Esophagus muscularis mucosa (tissue), 4 donors: Measurements from ENCODE around the gene ITGA7. TPM values are rescaled to one million over a fixed set of nuclear protein-coding genes. Genes with fewer than 3 reads are reported as not detected.
"Not testable (repeated sequence)": the region's sequence is repeated elsewhere in the genome, so short reads cannot be mapped to it uniquely, and the experiment has no call there.

Experiments used
- DNase-seq: peaks from one replicate; pipeline ENCODE4 v3.0.0-alpha.2; 2017; ENCODE audit errors: extremely low spot score
- H3K27ac ChIP-seq, 4 donors: fragments of 200-600 bp; sonication (generic); replicated peaks in 1 of 4; 1 replicate in 3 of 4; 2 replicates in 1 of 4; pipeline ENCODE4 v1.5.1; 2016 to 2019; ENCODE audit warnings: mild to moderate bottlenecking in 1 of 4
- H3K27me3 ChIP-seq, 4 donors: fragments of 200-600 bp; sonication (generic); one replicate each; pipeline versions ENCODE4 v1.5.1 to v1.6.0; 2016 to 2019
- H3K36me3 ChIP-seq, 4 donors: fragments of 200-600 bp; sonication (generic); one replicate each; pipeline ENCODE4 v1.5.1; 2016 to 2019
- H3K4me1 ChIP-seq, 4 donors: fragments of 200-600 bp; sonication (generic); one replicate each; pipeline ENCODE4 v1.5.1; 2016 to 2019
- H3K4me3 ChIP-seq, 4 donors: fragments of 200-600 bp; sonication (generic); 1 replicate in 2 of 4; 2 replicates in 2 of 4; pipeline ENCODE4 v1.5.1; 2016 to 2019; ENCODE audit warnings: mild to moderate bottlenecking in 4 of 4, moderate library complexity in 1 of 4
- H3K9me3 ChIP-seq, 4 donors: fragments of 200-600 bp; sonication (generic); 1 replicate in 3 of 4; 2 replicates in 1 of 4; pipeline ENCODE4 v1.5.1; 2016 to 2019
- EP300 ChIP-seq: sonication (generic); formaldehyde crosslinking; IDR thresholded peaks from one replicate; pipeline ENCODE4 v1.6.1; 2017; ENCODE audit warnings: antibody characterized with exemption
- POLR2A ChIP-seq: fragments of 450-650 bp; IDR thresholded peaks from one replicate; pipeline ENCODE4 v1.6.1; 2017; ENCODE audit warnings: antibody characterized with exemption, moderate library complexity, mild to moderate bottlenecking, low read depth
- POLR2AphosphoS5 ChIP-seq, 2 donors: sonication (generic); formaldehyde crosslinking; IDR thresholded peaks; one replicate each; pipeline ENCODE4 v1.6.1; 2017; ENCODE audit warnings: antibody characterized with exemption in 2 of 2
- WGBS: methylation state at CpG from one replicate; pipeline ENCODE4 v1.1.5; 2018; 5-methylcytosine and 5-hydroxymethylcytosine counted together
- intact Hi-C: fragments of 100-400 bp; cut with DNase I; formaldehyde crosslinking; loops from one replicate; pipeline ENCODE4 v1.15.1; 2023
- total RNA-seq, 4 donors: library from RNA; depleted of rRNA; stranded (reverse); fragments of >200 nt; gene quantifications; one replicate each; pipeline versions ENCODE4 v1.1.0 to v1.2.1, GENCODE V29; 2016
- TF ChIP-seq, protein P1 (sequence below), 3 experiments: fragments of 200-600 bp in 2 of 3; fragments of 450-650 bp in 1 of 3; sonication (generic) in 2 of 3; IDR thresholded peaks; one replicate each; pipeline ENCODE4 v1.5.1; 2017 to 2019; ENCODE audit warnings: antibody characterized with exemption in 3 of 3, mild to moderate bottlenecking in 2 of 3, moderate library complexity in 1 of 3

ITGA7 gene
- total RNA-seq, 4 donors from 2014 or later, result 155 to 245 (median 218) TPM

DNA sequence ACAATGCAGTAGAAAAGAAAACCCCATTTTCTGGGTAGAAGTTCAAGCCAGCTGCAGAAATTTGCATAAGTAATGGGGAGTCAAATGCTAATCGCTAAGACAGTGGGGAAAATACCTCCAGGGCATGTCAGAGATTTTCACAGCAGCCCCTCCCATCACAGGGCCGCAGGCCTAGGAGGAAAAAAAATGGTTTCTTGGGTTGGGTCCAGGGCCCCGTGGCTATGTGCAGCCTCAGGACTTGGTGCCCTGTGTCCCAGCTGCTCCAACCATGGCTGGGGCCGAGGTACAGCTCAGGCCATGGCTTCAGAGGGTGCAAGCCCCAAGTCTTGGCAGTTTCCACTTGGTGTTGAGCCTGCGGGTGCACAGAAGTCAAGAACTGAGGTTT, 56.4 kb downstream of the ITGA7 start:
- 59% methylated on average over 5 of the region's 5 CpGs for WGBS
- Histone ChIP-seq H3K9me3 (no peaks in the 10 kb centered on the region), H3K4me1 (peaks cover 7 to 8% (median 7%) of the 10 kb centered on the region in 4 donors), H3K36me3 (no peaks in the 10 kb centered on the region), H3K27ac (no peak overlapping the region), H3K4me3 (no peak overlapping the region), H3K27me3 (no peaks in the 10 kb centered on the region)
- no peak for DNase-seq
- intact Hi-C loops, result no loop called here
- TF ChIP-seq, protein P1, sequence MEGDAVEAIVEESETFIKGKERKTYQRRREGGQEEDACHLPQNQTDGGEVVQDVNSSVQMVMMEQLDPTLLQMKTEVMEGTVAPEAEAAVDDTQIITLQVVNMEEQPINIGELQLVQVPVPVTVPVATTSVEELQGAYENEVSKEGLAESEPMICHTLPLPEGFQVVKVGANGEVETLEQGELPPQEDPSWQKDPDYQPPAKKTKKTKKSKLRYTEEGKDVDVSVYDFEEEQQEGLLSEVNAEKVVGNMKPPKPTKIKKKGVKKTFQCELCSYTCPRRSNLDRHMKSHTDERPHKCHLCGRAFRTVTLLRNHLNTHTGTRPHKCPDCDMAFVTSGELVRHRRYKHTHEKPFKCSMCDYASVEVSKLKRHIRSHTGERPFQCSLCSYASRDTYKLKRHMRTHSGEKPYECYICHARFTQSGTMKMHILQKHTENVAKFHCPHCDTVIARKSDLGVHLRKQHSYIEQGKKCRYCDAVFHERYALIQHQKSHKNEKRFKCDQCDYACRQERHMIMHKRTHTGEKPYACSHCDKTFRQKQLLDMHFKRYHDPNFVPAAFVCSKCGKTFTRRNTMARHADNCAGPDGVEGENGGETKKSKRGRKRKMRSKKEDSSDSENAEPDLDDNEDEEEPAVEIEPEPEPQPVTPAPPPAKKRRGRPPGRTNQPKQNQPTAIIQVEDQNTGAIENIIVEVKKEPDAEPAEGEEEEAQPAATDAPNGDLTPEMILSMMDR (IDR thresholded peaks at IDR 0.05), result no peak
- TF ChIP-seq EP300, result no peak
- no peak for TF ChIP-seq POLR2AphosphoS5 (IDR thresholded peaks at IDR 0.05)
- TF ChIP-seq POLR2A, result no peak

DNA sequence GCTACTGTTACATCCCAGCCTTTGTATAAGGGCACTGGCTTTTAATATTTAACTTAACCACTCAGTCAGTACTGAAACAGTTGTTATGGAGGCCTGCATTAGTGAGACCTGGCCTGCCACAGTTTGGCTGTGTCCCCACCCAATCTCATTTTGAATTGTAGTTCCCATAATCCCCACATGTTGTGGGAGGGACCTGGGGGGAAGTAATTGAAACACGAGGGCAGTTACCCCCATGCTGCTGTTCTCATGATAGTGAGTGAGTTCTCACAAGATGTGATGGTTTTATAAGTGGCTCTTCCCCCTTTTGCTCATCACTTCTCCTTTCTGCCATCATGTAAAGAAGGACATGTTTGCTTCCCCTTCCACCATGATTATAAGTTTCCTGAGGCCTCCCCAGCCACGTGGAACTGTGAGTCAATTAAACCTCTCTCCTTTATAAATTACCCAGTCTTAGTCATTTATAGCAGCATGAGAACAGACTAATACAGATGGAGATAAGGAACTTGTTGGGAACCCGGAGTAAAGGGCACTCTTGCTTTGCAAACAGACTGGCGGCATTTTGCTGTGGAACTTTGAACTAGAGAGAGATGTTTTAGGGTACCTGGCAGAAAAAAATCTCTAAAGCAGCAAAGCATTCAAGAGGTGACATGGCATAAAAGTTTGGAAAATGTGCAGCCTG, 56.9 kb downstream of the ITGA7 start:
- peaks cover 4 to 13% (median 9%) of the 10 kb centered on the region in 4 donors for H3K4me1 ChIP-seq
- 69% methylated on average over 4 of the region's 4 CpGs for WGBS
- intact Hi-C loops, H3K27me3 ChIP-seq, DNase-seq, H3K27ac ChIP-seq, H3K9me3 ChIP-seq, H3K36me3 ChIP-seq, H3K4me3 ChIP-seq: not testable (repeated sequence)

DNA sequence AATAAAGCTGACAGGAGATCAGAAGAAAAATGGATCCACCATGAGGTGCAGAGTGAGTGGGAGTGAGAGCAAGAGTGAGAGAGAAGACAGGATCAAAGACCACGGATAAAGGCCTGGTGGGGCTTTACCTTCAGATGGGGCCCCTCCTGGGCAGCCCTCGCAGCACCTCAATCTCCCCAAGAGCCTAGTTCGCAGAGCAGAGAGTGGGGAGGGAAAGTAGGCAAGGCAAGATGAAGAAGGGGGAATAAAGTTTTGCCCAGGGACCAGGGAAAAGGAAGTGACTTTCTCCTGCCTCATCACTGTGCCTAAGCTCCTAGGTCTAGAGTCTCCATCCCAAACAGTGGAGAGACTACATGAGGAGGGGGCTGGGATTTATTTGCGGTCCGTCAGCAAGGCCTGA, 60.7 kb downstream of the ITGA7 start:
- Histone ChIP-seq H3K27me3 (no peaks in the 10 kb centered on the region), H3K4me3 (no peak overlapping the region), H3K9me3 (no peaks in the 10 kb centered on the region), H3K27ac (peak overlapping the region; percentile 55 to 75 (median 64)), H3K36me3 (no peaks in the 10 kb centered on the region), H3K4me1 (peaks cover 4 to 13% (median 9%) of the 10 kb centered on the region in 4 donors)
- TF ChIP-seq POLR2AphosphoS5 (IDR thresholded peaks at IDR 0.05) (no peak), EP300 (no peak), POLR2A (no peak)
- TF ChIP-seq, protein P1 (IDR thresholded peaks at IDR 0.05), result no peak
- WGBS, result 97% methylated on average over 5 of the region's 5 CpGs
- intact Hi-C loops, result no loop called here
- DNase-seq, result no peak

DNA sequence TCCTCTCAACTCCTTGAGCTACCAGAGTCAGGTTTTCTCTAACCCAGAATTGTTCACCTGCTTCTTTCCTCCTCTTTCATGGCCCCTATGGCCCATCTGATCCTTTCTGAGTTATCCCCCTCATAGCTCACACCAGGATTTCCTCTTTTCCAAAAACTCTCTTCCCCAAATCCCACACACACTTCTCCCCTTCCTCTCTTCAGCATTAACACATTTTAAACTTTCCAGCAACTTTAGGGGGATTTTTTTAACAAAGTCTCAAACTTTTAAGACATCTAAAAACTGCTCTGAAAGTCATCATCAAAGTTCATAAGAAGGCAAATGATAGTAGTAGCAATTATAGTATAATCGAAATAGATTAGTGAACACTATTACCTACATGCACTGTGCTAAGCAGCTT, 63.1 kb downstream of the ITGA7 start:
- no peak overlapping the region for H3K4me3 ChIP-seq
- no peak for TF ChIP-seq EP300
- TF ChIP-seq POLR2A, result no peak
- TF ChIP-seq POLR2AphosphoS5 (IDR thresholded peaks at IDR 0.05), result no peak
- TF ChIP-seq, protein P1 (IDR thresholded peaks at IDR 0.05), result no peak
- H3K36me3 ChIP-seq, result no peaks in the 10 kb centered on the region
- peaks cover 4 to 13% (median 9%) of the 10 kb centered on the region in 4 donors for H3K4me1 ChIP-seq
- 83% methylated on average over 1 of the region's 1 CpG for WGBS
- H3K27me3 ChIP-seq, result no peaks in the 10 kb centered on the region
- intact Hi-C loops, result no loop called here
- no peaks in the 10 kb centered on the region for H3K9me3 ChIP-seq
- H3K27ac ChIP-seq, result no peak overlapping the region
- DNase-seq, result no peak

DNA sequence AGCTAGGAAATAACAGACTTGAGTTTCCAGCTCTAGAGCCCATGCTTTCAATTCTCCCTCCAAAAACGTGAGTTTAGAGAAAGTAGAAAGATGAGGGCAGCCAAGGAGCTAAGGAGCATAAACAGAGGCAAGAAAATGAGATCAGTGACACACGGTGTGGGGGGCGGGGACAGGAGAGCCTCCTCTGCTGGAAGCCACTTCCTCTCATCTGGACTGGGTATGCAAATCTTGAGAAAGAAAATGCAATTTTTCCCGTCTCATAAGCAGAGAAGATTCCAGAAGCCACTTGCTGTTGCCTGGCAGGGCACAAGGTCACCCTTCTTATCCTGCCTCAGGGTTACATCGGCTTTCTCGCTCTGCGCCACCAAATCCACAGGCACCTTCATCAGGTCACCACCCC, 65.0 kb downstream of the ITGA7 start:
- TF ChIP-seq EP300, result no peak
- TF ChIP-seq, protein P1 (IDR thresholded peaks at IDR 0.05), result no peak
- TF ChIP-seq POLR2AphosphoS5 (IDR thresholded peaks at IDR 0.05), result no peak
- no peak for TF ChIP-seq POLR2A
- no peak overlapping the region for H3K27ac ChIP-seq
- intact Hi-C loops, result no loop called here
- no peak overlapping the region for H3K4me3 ChIP-seq
- DNase-seq, result no peak
- no peaks in the 10 kb centered on the region for H3K27me3 ChIP-seq
- no peaks in the 10 kb centered on the region for H3K9me3 ChIP-seq
- 63% methylated on average over 7 of the region's 7 CpGs for WGBS
- H3K36me3 ChIP-seq, result no peaks in the 10 kb centered on the region
- H3K4me1 ChIP-seq, result peaks cover 4 to 13% (median 9%) of the 10 kb centered on the region in 4 donors
